Fibroblast of peridontal ligament (primary cell): Measurements from ENCODE around the gene DROSHA.
"Not testable (repeated sequence)": the region's sequence is repeated elsewhere in the genome, so short reads cannot be mapped to it uniquely, and the experiment has no call there.

ENCODE experiments used
- DNase-seq: peaks from one replicate; pipeline ENCODE4 v3.0.0-alpha.2; 2010; ENCODE audit errors: extremely low read depth

The DROSHA gene

GRCh38 chr5:31380049-31380448 lies 151.8 kb downstream of the DROSHA start:
- no peak for DNase-seq

GRCh38 chr5:31378838-31379237 lies 153.1 kb downstream of the DROSHA start:
- DNase-seq = no peak

- no peak for DNase-seq
Measured at GRCh38 chr5:31378136-31378535, 153.8 kb downstream of the DROSHA start.

- no peak for DNase-seq
Measured at GRCh38 chr5:31377274-31377946, 154.5 kb downstream of the DROSHA start.

GRCh38 chr5:31375999-31376720 lies 155.7 kb downstream of the DROSHA start:
- no peak for DNase-seq

- no peak for DNase-seq
Measured at GRCh38 chr5:31372124-31372523, 159.8 kb downstream of the DROSHA start.

GRCh38 chr5:31366941-31367340 lies 165.0 kb downstream of the DROSHA start:
- DNase-seq = peak; percentile 61

GRCh38 chr5:31365776-31366175 lies 166.1 kb downstream of the DROSHA start:
- DNase-seq = no peak

- DNase-seq = peak; percentile 84
Measured at GRCh38 chr5:31364881-31365636, 166.8 kb downstream of the DROSHA start.

GRCh38 chr5:31362931-31363568 lies 168.8 kb downstream of the DROSHA start:
- peak; percentile 16 for DNase-seq

GRCh38 chr5:31362529-31362900 lies 169.4 kb downstream of the DROSHA start:
- DNase-seq = peak; percentile 63

GRCh38 chr5:31361704-31362528 lies 170.0 kb downstream of the DROSHA start:
- DNase-seq = not testable (repeated sequence)

GRCh38 chr5:31361234-31361633 lies 170.7 kb downstream of the DROSHA start:
- DNase-seq = peak; percentile 44

- DNase-seq = no peak
Measured at GRCh38 chr5:31359839-31360238, 172.1 kb downstream of the DROSHA start.

GRCh38 chr5:31357038-31357437 lies 174.9 kb downstream of the DROSHA start:
- no peak for DNase-seq

GRCh38 chr5:31355337-31355736 lies 176.6 kb downstream of the DROSHA start:
- no peak for DNase-seq
